ENCODE results near the gene BFSP1. TPM values are rescaled to one million over a fixed set of nuclear protein-coding genes. Genes with fewer than 3 reads are reported as not detected.

Gene BFSP1
- total and polyA plus RNA-seq, 2 experiments from 2014 or later, result 2.7 to 4.9 TPM

DNA sequence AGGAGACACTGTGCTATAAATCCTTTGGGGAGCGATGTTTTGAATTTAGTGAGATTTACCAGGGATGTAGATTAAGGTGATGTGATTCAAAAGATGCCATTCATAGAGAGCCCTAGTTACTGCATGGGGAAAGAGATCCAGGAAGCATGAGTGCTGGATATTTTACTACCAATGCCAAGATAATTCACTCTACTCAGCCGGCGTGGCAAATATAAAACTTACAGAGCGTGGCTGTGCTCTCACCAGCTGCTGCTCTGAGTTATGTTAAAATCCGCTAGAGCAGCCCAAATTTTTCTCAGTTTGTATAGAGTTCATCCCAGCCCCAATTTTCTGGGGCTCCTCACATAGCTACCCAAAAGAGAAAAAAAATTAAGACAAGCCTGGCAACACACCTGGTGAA is 48.6 kb downstream of the BFSP1 start:
- no peak for ATAC-seq
- H3K4me1 Mint-ChIP-seq, result no peaks in the 10 kb centered on the region
- H3K27me3 Mint-ChIP-seq (ENCODE audit: insufficient read depth, low read depth, poor library complexity), result no peaks in the 10 kb centered on the region
- TF ChIP-seq, protein P1, sequence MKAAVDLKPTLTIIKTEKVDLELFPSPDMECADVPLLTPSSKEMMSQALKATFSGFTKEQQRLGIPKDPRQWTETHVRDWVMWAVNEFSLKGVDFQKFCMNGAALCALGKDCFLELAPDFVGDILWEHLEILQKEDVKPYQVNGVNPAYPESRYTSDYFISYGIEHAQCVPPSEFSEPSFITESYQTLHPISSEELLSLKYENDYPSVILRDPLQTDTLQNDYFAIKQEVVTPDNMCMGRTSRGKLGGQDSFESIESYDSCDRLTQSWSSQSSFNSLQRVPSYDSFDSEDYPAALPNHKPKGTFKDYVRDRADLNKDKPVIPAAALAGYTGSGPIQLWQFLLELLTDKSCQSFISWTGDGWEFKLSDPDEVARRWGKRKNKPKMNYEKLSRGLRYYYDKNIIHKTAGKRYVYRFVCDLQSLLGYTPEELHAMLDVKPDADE (IDR thresholded peaks at IDR 0.05), result no peak
- no peaks in the 10 kb centered on the region for H3K9me2 ChIP-seq (ENCODE audit: insufficient read depth)
- H3K27ac Mint-ChIP-seq, result no peak overlapping the region
- H3K4me3 ChIP-seq, result no peak overlapping the region
- no peaks in the 10 kb centered on the region for H3K27me3 ChIP-seq (ENCODE audit: insufficient read depth)
- no peaks in the 10 kb centered on the region for H3K79me2 ChIP-seq (replicated peaks; ENCODE audit: insufficient read depth)
- H2AFZ ChIP-seq, result peak overlapping the region; percentile 59; the same call in 1 of the 2 replicates
- H3K27ac ChIP-seq (ENCODE audit: low read depth), result no peak overlapping the region
- no peaks in the 10 kb centered on the region for H3K9me3 Mint-ChIP-seq
- H3K36me3 ChIP-seq (ENCODE audit: insufficient read depth), result no peaks in the 10 kb centered on the region
- H3K4me2 ChIP-seq, result no peak overlapping the region
- no peak overlapping the region for H3K4me3 Mint-ChIP-seq
- no peaks in the 10 kb centered on the region for H3F3A ChIP-seq (replicated peaks; ENCODE audit: low read depth)
- H3K36me3 Mint-ChIP-seq (ENCODE audit: low read depth), result no peaks in the 10 kb centered on the region
- no peaks in the 10 kb centered on the region for H4K20me1 ChIP-seq (replicated peaks; ENCODE audit: insufficient read depth)
- no peak for DNase-seq (ENCODE audit: low spot score)
- H3K4me1 ChIP-seq (ENCODE audit: insufficient read depth), result no peaks in the 10 kb centered on the region

- Histone ChIP-seq H3K4me2 (no peak overlapping the region), H3K27ac (ENCODE audit: low read depth) (no peak overlapping the region), H3F3A (replicated peaks; ENCODE audit: low read depth) (no peaks in the 10 kb centered on the region), H3K4me1 (ENCODE audit: insufficient read depth) (no peaks in the 10 kb centered on the region), H3K4me3 (no peak overlapping the region), H3K79me2 (replicated peaks; ENCODE audit: insufficient read depth) (no peaks in the 10 kb centered on the region), H3K27me3 (ENCODE audit: insufficient read depth) (no peaks in the 10 kb centered on the region), H3K9me2 (ENCODE audit: insufficient read depth) (no peaks in the 10 kb centered on the region), H3K36me3 (ENCODE audit: insufficient read depth) (no peaks in the 10 kb centered on the region), H2AFZ (no peak overlapping the region), H4K20me1 (replicated peaks; ENCODE audit: insufficient read depth) (no peaks in the 10 kb centered on the region)
- H3K4me3 Mint-ChIP-seq, result no peak overlapping the region
- no peak overlapping the region for H3K27ac Mint-ChIP-seq
- H3K36me3 Mint-ChIP-seq (ENCODE audit: low read depth), result no peaks in the 10 kb centered on the region
- no peaks in the 10 kb centered on the region for H3K9me3 Mint-ChIP-seq
- TF ChIP-seq NANOG (IDR thresholded peaks at IDR 0.05; ENCODE audit: borderline replicate concordance) (no peak), EZH2 (IDR thresholded peaks at IDR 0.05; ENCODE audit: low read depth, unreplicated experiment) (no peak)
- TF ChIP-seq, protein P2, sequence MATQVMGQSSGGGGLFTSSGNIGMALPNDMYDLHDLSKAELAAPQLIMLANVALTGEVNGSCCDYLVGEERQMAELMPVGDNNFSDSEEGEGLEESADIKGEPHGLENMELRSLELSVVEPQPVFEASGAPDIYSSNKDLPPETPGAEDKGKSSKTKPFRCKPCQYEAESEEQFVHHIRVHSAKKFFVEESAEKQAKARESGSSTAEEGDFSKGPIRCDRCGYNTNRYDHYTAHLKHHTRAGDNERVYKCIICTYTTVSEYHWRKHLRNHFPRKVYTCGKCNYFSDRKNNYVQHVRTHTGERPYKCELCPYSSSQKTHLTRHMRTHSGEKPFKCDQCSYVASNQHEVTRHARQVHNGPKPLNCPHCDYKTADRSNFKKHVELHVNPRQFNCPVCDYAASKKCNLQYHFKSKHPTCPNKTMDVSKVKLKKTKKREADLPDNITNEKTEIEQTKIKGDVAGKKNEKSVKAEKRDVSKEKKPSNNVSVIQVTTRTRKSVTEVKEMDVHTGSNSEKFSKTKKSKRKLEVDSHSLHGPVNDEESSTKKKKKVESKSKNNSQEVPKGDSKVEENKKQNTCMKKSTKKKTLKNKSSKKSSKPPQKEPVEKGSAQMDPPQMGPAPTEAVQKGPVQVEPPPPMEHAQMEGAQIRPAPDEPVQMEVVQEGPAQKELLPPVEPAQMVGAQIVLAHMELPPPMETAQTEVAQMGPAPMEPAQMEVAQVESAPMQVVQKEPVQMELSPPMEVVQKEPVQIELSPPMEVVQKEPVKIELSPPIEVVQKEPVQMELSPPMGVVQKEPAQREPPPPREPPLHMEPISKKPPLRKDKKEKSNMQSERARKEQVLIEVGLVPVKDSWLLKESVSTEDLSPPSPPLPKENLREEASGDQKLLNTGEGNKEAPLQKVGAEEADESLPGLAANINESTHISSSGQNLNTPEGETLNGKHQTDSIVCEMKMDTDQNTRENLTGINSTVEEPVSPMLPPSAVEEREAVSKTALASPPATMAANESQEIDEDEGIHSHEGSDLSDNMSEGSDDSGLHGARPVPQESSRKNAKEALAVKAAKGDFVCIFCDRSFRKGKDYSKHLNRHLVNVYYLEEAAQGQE (IDR thresholded peaks at IDR 0.05; ENCODE audit: unreplicated experiment), result no peak
- H3K4me1 Mint-ChIP-seq, result no peaks in the 10 kb centered on the region
- no peak for DNase-seq (ENCODE audit: low spot score)
- no peaks in the 10 kb centered on the region for H3K27me3 Mint-ChIP-seq (ENCODE audit: insufficient read depth, low read depth, poor library complexity)
- no peak for ATAC-seq
Observed at GRCh38 chr20:17481661-17482060, 49.5 kb downstream of the BFSP1 start.

DNA sequence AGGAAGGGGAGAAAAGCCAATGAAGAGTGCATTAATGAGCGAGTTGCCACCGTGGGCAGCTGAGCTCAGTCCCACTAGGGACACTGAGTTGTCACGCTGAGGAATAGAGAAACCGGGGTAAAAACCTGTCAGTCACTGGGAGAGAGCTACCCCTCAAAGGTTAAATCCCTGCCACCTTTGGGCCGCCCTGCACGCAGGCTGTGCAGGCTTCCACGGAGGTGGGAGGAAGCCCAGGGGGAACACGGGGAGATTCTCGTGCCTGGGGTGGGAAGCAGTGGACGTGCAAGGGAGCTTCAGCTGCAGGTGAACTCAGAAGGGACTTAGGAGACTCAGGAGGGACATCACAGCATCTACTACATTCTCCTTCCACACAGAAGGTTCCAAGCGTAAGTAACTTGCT is 50.5 kb downstream of the BFSP1 start:
- H3K4me1 ChIP-seq (ENCODE audit: insufficient read depth), result no peaks in the 10 kb centered on the region
- Mint-ChIP-seq H3K27ac (no peak overlapping the region), H3K27me3 (ENCODE audit: insufficient read depth, low read depth, poor library complexity) (no peaks in the 10 kb centered on the region), H3K9me3 (no peaks in the 10 kb centered on the region), H3K36me3 (ENCODE audit: low read depth) (no peaks in the 10 kb centered on the region), H3K4me1 (no peaks in the 10 kb centered on the region), H3K4me3 (no peak overlapping the region)
- H3K36me3 ChIP-seq (ENCODE audit: insufficient read depth), result no peaks in the 10 kb centered on the region
- no peak for DNase-seq (ENCODE audit: low spot score)
- H3K4me3 ChIP-seq, result no peak overlapping the region
- no peaks in the 10 kb centered on the region for H3K79me2 ChIP-seq (replicated peaks; ENCODE audit: insufficient read depth)
- H2AFZ ChIP-seq, result no peak overlapping the region
- no peak for ATAC-seq
- H3F3A ChIP-seq (replicated peaks; ENCODE audit: low read depth), result no peaks in the 10 kb centered on the region
- H4K20me1 ChIP-seq (replicated peaks; ENCODE audit: insufficient read depth), result no peaks in the 10 kb centered on the region
- no peaks in the 10 kb centered on the region for H3K9me2 ChIP-seq (ENCODE audit: insufficient read depth)
- H3K27me3 ChIP-seq (ENCODE audit: insufficient read depth), result no peaks in the 10 kb centered on the region
- no peak overlapping the region for H3K4me2 ChIP-seq
- H3K27ac ChIP-seq (ENCODE audit: low read depth), result no peak overlapping the region
- TF ChIP-seq EZH2phosphoT487 (IDR thresholded peaks at IDR 0.05; ENCODE audit: unreplicated experiment) (no peak), ZNF114 (CRISPR knock-in tag; IDR thresholded peaks at IDR 0.05) (no peak), CREB1 (CRISPR knock-in tag; IDR thresholded peaks at IDR 0.05; ENCODE audit: low read depth) (no peak)
- TF ChIP-seq, protein P2 (IDR thresholded peaks at IDR 0.05; ENCODE audit: unreplicated experiment), result no peak
